ENCODE results near the gene SPECC1. TPM values are rescaled to one million over a fixed set of nuclear protein-coding genes. Genes with fewer than 3 reads are reported as not detected.

Gene SPECC1
- total and polyA plus RNA-seq, 9 of the 15 experiments (the other 6 are each of a cell fraction or from before 2014, with no cell fraction given) = 2.4 to 19.6 (median 14.7) TPM

- ATAC-seq = no peak
- no peak overlapping the region for H3K9ac ChIP-seq (ENCODE audit: insufficient read depth in 1 of 2, low read depth in 2 of 2, low read length in 2 of 2)
- BruUV-seq (replicated peaks) = no TSS peak
- in situ Hi-C loops (cut with MboI) = loop anchor here (5.0 kb wide), 1 partner anchor 86 kb away; no protein-coding TSS in a partner anchor
- H3K4me3 ChIP-seq = no peak overlapping the region
- H4K20me1 ChIP-seq (replicated peaks; ENCODE audit: control insufficient read depth, insufficient read depth, low read length) = 0 out of 2 replicates have a peak, but pooled peaks cover 4% of the 10 kb centered on the region
- no peak for DNase-seq (ENCODE audit: extremely low read depth in 1 of 4, low spot score in 3 of 4)
- 59% methylated on average over 2 of the region's 2 CpGs for WGBS (ENCODE audit: insufficient coverage, low coverage, missing lambda C conversion rate)
- H3K9me3 ChIP-seq (replicated peaks; ENCODE audit: control insufficient read depth, insufficient read depth, low read depth, low read length) = no peaks in the 10 kb centered on the region
- H3K79me2 ChIP-seq (ENCODE audit: control insufficient read depth, insufficient read depth, low read length) = no peaks in the 10 kb centered on the region
- no peak for FAIRE-seq
- intact Hi-C loops (cut with micrococcal nuclease) = no loop called here
- H3K4me1 ChIP-seq (replicated peaks in 1 of 2; ENCODE audit: control insufficient read depth in 2 of 2, insufficient read depth in 2 of 2, low read length in 2 of 2) = peaks cover 0 to 2% of the 10 kb centered on the region in 2 experiments; a peak in 3 of 5 replicates
- no peak overlapping the region for H3K4me2 ChIP-seq (ENCODE audit: insufficient read depth, low read length)
- H3K27ac ChIP-seq (ENCODE audit: extremely low read depth, low read depth, low read length) = no peak overlapping the region
- no peaks in the 10 kb centered on the region for H3K27me3 ChIP-seq (ENCODE audit: control insufficient read depth in 2 of 2, insufficient read depth in 2 of 2, low read length in 2 of 2)
- ChIA-PET CTCF (ENCODE audit: low intra/inter-chr PET ratio) (no interaction called here), POLR2A (no interaction called here)
- H2AFZ ChIP-seq (ENCODE audit: low read depth, low read length) = no peak overlapping the region
- peaks cover 23% of the 10 kb centered on the region; the same call in 2 of the 3 replicates for H3K36me3 ChIP-seq (ENCODE audit: control insufficient read depth, insufficient read depth, low read length)
- H3K9me1 ChIP-seq (ENCODE audit: control insufficient read depth, insufficient read depth, low read length) = no peaks in the 10 kb centered on the region
- no peak for TF ChIP-seq ELF2 (CRISPR knock-in tag; IDR thresholded peaks at IDR 0.05)
- TF ChIP-seq MAZ (CRISPR knock-in tag; conservative IDR thresholded peaks at IDR 0.05 in 1 of 2, IDR thresholded peaks at IDR 0.05 in 1 of 2) = no peak
- no peak for TF ChIP-seq CREB3L1 (IDR thresholded peaks at IDR 0.05; ENCODE audit: borderline replicate concordance, low read depth)
- TF ChIP-seq FOXJ3 (CRISPR knock-in tag; IDR thresholded peaks at IDR 0.05) = no peak
- TF ChIP-seq NCOA4 (IDR thresholded peaks at IDR 0.05; ENCODE audit: partially characterized antibody) = no peak
- TF ChIP-seq ZBTB33 (CRISPR knock-in tag; IDR thresholded peaks at IDR 0.05) = no peak
- TF ChIP-seq CHD7 (IDR thresholded peaks at IDR 0.05; ENCODE audit: low read depth, low read length) = no peak
Observed at GRCh38 chr17:20230924-20231323, 221.8 kb downstream of the SPECC1 start.
